GM18861 (cell line): ENCODE data around the gene TINAG.

ENCODE experiments used
- ATAC-seq: cut with Tn5 transposase; IDR thresholded peaks from one replicate; pipeline ENCODE4 v1.9.1; 2021; ENCODE audit not compliant: unreplicated experiment

The TINAG gene

DNA sequence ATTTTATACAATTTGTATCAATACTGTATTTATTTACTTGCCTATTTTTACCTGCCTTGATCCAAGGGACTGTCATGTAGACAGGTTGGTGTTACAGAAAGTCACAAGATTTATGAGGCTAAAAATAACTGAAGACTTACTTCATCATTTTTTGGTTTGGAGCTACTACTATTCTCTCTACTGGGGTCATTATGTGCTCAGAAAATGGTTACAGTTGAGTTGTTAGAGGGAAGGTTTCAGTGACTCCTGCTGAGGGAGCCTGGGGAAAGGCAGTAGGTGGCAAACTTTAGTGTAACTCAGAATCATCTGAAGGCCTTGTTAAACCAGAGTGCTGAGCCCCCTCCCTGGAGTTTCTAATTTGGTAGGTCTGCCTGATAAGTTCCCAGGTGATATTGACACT is 118.8 kb downstream of the TINAG start:
- no peak for ATAC-seq

DNA sequence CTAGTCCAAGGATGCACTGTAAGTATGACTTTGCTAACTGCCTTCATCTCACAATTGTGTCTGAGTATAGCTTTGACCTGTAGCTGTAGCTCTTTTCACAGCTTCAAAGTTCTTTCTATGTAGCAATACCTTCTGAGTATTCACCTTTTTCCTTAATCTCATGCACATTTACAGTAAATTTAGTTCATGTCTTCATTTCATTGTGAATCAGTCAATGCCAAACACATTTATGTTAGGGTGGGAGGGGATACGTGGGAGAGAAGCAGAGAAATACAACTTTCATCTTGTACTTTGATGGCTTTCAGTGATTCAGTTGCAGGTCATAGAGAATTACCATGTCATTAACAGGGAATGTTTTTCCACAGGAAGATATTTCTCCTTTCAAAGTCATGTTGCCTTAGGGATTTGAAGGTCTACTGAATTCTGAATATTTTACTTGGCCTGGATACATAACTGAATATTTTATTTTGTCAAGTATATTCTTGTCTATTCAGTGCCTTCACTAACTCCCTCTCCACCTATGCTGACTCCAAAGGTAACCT is 119.2 kb downstream of the TINAG start:
- no peak for ATAC-seq

DNA sequence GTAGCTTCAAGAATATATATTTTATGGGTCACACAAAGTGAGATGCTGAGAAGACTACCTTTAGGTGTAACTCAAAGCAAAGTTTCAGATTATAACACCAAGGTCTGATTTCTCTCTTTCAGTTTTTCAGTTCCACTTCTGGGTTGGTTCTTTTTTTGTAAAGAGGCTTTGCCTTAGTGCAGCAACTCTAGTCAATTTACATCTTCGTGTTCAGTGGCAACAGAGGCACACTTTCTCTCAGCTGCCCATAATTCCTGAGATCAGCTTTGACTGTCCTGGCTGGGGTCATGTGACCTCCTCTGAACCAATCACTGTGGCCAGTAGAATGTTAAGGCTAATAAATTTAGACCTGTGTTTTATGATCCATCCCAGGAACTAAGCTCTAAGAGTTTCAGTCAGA is 120.2 kb downstream of the TINAG start:
- peak; percentile 85 for ATAC-seq

DNA sequence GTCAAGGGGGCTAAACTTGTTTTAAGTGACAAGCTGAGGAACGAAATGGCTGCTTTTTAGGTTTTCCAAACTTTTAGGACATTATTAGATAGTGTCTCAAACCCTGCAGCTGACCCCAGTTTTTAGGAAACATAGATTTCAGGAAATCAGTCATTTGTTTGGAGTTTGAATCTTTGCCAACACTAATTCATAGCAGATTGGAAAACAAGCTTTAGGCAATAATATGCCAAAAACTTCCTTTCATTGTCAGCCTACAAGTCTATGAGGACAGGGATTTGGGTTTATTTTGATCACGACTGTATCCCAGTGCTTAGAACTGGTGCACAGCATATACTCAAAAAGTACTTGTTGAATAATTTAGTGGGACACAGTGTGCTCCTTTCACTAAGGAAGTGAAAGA is 123.2 kb downstream of the TINAG start:
- no peak for ATAC-seq
